Ammon's horn (tissue), 1 donor: ENCODE results near the gene TBRG4.

Experiments used
- DNase-seq: peaks from one replicate; pipeline ENCODE4 v3.0.0-alpha.2; 2016; ENCODE audit warnings: low spot score

Gene TBRG4

DNA sequence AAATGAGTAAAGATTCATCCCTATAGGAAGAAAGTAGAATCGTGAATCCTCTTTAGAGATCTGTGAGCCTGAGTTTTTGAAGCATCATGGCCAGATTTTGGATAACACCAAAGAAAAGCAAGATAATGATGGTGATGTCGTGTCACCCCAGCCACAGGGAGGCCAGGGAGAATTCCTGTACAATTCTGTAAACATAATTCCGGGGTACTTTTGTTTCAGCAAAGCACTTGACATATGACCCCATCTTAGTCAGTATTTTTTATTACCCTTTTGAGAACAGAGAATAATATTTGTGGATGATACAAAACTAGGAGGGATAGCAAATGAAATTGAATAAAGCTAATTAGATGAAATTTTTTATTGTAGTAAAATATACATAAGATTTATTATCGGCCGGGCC is 56.5 kb downstream of the TBRG4 start:
- no peak for DNase-seq

DNA sequence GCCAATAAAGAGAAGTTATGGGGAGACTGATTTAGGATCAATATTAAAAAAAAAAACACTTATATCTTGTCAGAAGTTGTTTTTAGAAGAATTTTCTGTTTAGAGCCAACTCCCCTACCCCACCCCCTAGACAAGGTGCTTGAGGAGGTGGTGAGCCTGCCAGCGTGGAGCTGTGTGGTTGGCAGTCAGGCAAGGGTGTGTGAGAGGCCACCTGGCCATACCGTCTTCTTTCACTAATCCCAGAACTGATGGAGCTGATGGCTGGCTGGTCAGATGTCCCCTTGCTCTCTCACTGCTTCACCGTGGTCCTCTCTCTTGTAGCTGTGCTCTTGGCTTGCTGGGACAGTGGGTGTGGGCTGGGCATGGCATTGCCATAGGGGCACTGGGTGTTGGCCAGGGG is 57.1 kb downstream of the TBRG4 start:
- DNase-seq = no peak

DNA sequence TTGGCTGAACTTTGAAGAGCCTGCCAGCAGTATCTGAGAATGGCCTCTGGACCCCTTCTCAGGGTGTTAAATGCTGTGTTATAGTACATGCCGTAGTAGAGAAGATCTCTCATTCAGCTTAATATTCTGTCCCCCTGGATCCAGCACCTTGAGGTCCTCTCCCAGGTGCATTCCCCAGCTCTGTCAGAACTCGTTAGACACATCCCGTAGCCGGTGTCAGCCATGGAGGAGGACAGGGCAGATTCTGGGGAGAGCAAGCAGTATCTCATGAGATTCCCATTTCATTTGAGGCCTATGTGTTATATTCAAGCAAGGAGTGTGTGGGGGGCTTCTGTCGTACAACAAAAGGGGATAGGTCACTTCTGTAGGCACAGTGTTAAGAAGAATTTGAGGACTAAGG is 57.6 kb downstream of the TBRG4 start:
- no peak for DNase-seq

DNA sequence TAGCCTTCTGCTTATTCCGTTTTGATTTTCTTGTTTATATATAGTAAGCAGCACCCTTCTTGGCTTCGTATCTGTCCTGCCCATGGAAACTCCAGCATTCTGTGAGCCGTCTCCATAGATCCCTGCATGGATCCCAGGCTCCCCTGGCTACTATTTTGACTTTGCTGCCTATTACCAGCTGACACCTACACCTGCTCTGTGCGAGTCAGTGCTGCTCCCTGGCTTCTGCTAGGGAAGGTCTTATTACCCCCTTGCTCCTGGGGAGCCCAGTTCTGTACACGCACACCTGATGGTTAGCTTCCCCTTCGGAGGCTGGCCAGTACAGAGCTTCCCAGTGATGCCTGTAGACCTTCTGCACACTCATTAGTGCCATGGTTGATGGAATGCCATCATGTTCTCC is 58.1 kb downstream of the TBRG4 start:
- no peak for DNase-seq

DNA sequence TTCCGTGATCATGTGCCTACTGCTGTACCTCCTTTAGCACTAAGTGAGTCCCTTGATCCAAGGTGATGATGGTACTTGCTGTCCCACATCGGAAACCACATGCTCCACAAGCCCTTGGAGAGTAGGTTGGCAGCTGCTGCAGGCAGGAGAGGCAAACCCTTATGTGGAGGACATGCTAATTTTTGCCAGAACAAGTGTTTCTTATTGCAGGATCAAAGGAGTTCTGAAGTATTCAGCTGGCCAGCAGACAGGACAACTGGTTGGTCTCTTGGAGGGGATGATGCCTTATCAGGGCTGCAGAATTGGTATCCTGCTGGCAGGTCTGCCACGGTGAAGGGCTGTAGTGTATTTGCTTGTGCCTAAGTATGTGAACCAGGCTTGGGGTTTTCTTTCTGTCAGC is 59.5 kb downstream of the TBRG4 start:
- no peak for DNase-seq

DNA sequence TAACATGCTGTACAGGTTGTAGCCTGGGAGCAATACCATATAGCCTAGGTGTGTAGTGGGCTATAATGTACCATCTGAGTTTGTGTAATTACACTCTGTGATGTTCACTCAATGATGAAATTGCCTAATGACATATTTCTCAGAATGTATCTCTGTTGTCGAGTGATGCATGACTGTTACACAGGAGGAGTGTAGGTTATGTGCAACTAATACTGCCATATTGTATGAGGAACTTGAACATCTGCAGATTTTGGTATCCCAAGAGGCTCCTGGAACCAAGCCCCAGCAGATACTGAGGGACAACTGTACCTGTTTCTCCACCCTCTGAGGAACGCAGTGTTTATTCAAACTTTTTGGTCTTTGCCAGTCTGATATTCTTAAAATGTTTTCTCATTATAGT is 61.3 kb downstream of the TBRG4 start:
- no peak for DNase-seq
